GM19397 (cell line): ENCODE results near the gene ARHGAP26.
"Not testable (repeated sequence)": the region's sequence is repeated elsewhere in the genome, so short reads cannot be mapped to it uniquely, and the experiment has no call there.

Source experiments
- ATAC-seq: cut with Tn5 transposase; IDR thresholded peaks from one replicate; pipeline ENCODE4 v1.9.1; 2021; ENCODE audit warnings: mild to moderate bottlenecking, moderate library complexity; ENCODE audit not compliant: unreplicated experiment

Gene ARHGAP26

DNA sequence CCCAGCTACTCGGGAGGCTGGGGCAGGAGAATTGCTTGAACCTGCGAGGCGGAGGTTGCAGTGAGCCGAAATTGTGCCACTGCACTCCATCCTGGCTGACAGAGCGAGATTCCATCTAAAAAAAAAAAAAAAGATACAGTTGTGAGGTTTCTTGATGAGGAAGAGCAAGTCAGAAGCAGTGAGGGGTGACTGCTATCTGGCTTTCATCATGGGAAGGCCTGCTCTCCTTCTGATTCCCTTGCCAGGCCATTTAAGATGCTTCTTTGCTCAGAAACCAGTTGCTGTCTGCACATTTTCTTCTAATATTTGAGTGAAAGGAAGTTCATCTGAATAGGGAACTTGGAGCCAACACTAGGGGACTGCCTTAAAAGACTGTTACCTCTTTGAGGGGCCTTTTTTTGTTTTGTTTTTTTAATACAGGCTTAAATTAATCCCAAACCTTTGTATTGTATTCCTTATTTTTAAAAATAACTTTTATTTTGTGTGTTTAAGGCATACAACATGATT lies 201.9 kb downstream of the ARHGAP26 start:
- ATAC-seq = no peak

DNA sequence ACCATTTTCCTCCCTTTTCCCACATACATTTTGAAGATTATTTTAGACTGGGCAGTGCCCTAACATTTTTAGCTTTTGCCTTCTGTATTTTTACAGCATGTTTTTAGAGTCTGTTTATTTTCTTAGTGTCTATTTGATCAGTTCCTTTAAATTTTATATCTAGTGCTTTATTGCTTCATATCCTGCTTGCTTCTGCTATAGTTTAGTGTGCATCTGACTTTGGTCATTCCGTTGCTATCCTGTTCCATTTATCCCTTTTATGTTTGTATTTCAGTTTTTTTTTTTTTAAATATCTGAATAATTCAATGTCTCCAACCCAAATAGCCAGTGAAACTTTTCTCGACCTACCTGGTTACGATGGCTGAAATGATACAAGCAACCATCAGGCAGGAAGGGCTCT lies 203.8 kb downstream of the ARHGAP26 start:
- ATAC-seq = no peak

DNA sequence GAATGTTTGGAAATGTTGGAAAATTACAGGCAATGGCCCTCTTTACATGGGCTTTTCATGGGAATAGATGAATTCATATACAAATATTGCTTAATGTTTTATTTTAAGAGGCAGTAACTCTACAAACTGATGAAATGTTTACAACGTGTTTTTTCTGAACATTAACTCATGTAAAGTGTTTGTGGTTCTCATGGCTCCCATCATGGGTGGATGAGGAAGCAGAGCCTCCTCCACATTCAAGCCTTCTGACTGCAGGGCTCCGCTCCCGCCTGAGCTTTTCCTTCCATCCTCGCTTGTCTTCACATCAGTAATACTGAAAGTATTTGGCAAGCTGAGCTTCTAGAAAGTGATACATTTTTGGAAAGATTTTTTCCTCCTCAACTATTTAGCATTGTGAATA lies 204.2 kb downstream of the ARHGAP26 start:
- no peak for ATAC-seq

DNA sequence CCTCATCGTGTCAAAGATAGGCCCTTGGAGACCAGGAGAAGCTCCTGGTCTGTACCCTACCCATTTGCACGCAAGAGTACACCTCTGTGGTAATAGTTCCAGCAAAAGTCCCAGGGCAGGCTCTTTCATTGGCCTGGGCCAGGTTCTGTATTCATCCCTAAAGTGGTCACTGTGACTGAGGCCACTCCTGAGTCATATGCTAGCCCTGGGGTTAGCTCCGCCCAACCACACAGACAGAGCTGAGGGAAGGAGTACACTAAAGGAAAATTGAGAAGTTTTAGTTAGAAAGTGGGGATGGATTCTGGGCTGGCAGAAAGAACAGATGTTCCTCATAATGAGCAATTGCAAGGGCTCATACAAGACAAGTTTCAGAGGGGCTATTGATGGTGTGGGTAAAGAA lies 206.7 kb downstream of the ARHGAP26 start:
- ATAC-seq = no peak

DNA sequence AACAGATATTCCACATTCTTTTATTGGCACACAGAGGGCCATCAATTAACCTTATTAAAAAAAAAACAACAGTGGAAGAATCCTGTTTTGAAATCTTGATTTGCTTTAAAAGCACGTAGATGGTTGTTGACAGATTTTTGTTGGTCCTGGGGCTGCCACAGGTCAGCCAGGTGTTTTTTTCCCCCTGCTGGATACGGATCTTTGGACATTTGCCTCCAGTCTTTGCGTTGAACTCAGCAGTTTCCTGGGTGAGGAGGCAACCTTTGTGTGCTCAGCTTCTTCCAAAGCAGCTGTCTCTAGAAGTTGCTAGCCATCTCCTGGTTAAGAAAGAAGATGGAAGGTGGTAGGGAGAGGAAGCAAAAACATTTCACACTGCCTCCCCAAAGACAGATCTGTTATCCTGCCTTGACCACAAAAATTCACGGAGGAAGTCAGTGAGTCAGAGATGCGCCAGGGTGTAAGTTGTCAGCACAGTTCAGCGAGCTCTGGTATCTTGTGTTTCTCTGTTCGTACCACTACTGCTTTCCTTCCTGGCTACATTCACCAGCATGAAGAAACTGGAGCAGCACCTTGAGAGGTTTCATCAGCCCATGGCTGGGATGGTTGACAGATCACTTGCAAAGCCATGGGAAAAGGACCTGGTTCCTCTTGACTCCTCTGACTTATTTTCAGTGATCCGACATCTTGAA lies 207.3 kb downstream of the ARHGAP26 start:
- ATAC-seq = no peak

DNA sequence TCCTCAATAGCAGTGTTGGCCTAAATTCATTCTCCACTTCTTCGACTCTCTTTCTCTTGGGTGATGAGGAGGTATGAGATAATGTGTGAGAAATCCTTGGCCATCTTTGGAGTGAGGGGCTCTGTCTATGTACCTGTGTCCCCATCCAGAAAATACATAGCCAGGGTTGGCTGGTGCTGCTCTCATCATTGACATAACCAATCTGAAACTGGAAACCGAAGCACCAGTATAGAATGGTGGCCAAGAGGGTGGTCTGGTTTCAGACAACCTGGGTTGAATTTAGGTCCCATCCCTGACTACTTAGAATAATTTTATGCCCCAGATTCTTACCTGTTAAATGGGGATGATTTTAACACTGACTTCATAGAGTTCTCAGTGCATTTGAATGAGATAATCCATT lies 208.1 kb downstream of the ARHGAP26 start:
- no peak for ATAC-seq

DNA sequence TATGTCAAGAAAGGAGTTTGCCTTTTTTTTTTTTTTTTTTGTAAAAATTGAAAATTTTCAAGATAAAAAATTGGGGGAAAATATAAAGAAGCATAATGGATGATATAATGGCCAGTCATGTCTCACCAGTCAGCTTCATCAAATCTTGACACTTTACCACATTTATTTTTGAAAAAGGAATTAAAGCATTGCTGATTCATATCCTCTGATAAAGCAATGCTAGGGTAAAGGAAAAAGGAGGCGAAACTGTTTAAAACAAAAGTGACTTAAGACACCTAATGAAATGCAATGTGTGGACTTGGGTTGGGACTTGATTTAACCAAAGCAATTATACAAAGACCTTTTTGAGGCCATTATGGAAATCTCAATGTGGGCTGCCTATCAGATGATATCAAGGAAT lies 208.5 kb downstream of the ARHGAP26 start:
- ATAC-seq = no peak

DNA sequence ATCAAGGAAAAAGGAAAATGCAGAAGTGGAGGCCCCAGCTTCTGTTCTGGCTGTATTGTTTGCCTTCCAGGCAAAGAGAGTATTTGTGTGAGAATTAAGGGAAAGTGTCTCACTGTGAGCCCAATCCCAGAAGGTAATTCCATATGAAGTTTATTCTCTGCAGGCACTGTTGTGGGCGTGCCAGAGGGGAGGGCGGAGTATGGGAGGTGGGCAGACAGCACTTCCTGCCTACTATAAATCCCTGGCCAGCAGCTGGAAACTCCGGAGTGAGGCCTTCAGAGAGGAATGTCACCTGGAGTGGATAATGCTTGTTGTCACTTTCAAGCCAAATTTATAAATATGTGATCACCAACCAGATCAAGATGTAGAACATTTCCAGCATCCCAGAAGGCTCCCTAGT lies 209.5 kb downstream of the ARHGAP26 start:
- no peak for ATAC-seq

DNA sequence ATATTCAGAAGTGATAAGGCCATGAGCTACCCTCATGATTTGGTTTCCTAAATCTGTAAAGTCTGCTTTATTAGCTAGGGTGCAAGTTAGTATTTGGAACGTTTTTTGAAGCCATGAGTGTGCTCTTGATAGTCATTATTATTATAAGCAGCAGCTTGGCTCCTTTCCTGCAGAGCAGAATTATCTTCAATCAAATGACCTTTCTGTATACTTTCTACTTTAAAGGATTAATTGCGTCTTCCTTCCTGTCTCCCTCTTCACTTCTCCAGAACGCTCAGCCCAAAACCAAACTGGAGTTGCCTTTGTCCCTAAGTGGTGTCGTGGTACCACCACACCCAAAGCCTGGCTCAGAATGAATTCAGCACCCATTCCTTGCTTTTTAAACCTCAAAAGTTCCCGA lies 211.3 kb downstream of the ARHGAP26 start:
- ATAC-seq = no peak

DNA sequence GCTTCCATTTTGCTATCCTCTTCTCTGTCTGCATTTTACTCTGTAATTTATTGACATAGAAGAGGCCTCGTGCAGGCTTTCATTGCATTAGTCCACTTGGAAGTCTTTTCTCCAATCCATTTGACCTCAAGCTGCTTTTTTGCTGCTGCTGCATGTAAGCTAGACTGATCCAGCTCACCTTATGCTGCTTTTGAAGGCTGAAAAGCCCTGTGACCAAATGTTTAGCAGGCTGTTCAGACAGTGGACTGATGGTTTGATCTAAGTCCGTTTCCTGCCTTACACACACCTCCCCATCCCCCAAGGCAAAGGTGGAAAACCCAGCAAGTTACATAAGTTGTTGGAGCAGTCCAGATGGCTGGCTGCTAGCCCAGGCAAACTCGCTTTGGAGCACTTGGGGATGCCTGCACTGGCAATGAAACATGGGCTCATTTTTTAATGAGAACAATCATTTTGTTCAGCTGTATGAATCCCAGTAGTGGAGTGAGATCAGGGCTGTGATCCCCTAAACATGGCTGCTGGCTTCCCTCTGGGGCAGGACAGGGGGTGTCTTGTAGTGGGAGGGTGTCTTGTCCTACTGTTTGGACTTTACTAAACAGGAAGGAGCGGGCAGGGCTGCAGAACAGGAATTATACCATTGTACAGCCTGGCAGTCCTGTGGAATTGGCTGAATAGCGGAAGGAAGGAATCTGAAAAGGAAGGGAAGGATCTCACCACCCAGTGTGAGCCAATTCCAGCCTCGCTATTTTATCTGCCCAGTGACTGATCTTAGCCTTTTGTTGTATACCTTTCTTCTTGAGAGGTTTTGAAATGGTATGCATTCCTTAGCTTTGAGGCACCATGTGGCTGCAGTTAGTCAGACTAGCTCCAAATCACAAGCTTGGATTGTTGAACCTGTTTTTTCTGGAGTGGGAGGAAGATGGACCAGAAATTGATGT lies 212.0 kb downstream of the ARHGAP26 start:
- ATAC-seq = no peak

DNA sequence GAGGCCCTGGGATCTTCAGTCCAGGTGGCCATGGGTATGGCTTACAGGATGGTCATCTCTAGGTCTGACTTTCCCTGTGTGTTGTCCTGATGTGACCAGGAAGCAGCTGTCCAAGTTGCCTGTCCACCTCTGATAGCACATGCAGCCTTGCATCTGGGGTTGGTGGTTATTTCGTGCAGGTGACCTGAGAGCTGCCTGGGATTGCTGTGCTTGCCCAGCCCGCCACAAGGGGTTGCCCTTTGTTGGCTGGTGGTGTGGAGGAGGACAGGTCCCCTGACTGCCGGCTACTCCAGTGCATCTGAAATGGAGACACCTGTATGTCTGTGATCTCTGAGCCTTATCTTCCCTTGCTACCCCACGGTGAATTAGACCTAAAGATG lies 212.6 kb downstream of the ARHGAP26 start:
- ATAC-seq = peak; percentile 80

DNA sequence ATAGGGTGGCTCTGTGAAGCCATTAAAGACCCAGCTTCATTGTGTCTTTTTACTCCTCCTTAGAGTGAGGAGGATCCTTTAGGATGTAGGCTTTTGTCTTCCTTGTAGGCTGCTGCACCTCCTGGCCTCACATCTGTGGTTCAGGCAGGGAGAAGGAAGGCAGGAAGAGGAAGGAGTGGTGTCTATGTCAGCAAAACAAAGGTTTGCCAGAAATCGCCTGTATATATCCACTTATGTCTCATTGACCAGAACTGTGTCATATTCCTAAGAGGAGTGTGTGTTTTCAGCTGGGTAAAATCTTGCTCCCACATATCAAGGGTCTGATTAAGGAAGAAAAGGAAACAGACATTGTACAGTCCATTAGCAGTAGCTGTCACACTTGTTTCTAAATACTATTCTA lies 213.8 kb downstream of the ARHGAP26 start:
- ATAC-seq = no peak

DNA sequence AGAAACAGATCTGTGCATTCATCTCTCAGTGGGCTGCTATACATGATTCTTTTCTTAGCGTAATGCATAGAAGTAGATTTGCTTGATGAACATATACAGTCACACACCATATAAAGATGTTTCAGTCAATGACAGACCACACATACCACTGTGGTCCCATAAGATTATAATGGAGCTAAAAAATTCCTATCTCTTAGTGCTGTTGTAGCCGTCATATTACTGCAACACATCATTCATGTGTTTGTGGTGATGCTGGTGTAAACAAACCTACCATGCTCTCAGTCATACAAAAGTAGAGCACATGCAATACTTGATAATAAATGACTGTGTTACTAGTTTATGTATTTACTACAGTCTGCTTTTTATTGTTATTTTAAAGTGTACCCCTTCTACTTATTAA lies 214.3 kb downstream of the ARHGAP26 start:
- no peak for ATAC-seq

DNA sequence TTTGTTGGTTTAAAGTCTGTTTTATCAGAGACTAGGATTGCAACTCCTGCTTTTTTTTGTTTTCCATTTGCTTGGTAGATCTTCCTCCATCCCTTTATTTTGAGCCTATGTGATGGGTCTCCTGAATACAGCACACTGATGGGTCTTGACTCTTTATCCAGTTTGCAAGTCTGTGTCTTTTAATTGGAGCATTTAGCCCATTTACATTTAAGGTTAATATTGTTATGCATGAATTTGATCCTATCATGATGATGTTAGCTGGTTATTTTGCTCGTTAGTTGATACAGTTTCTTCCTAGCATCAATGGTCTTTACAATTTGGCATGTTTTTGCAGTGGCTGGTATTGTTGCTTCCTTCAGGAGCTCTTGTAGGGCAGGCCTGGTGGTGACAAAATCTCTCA lies 219.1 kb downstream of the ARHGAP26 start:
- ATAC-seq = not testable (repeated sequence)

DNA sequence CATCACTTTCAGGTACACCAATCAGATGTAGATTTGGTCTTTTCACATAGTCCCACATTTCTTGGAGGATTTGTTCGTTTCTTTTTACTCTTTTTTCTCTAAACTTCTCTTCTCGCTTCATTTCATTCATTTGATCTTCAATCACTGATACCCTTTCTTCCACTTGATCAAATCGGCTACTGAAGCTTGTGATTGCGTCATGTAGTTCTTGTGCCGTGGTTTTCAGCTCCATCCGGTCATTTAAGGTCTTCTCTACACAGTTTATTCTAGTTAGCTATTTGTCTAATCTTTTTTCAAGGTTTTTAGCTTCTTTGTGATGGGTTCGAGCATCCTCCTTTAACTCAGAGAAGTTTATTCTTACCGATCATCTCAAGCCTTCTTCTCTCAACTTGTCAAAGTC lies 219.9 kb downstream of the ARHGAP26 start:
- ATAC-seq = not testable (repeated sequence)

DNA sequence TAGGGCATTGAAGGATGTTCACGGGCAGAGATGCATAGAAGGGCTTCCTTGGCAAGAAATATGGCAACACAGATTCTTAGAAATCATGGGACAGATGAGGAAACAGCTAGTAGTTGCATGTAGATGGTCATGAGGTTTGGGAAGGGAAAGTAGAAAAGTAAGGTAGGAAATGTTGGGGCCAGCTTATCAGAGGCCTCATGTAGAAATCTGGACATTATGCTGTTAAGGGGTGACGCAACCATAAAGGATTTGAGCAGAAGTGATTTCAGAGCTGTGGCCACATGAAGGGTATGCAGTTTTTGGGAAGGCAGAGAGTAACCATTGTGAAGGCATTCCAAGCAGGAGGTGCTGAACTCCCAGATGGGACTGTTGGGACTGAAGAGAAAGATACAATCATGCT lies 224.0 kb downstream of the ARHGAP26 start:
- ATAC-seq = no peak

DNA sequence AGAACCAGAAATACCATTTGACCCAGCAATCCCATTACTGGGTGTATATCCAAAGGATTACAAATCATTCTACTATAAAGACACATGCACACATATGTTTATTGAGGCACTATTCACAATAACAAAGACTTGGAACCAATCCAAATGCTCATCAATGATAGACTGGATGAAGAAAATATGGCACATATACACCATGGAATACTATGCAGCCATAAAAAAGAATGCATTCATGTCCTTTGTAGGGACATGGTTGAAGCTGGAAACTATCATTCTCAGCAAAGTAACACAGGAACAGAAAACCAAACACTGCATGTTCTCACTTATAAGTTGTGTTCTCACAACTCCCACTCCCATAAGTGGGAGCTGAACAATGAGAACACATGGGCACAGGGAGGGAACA lies 225.4 kb downstream of the ARHGAP26 start:
- ATAC-seq = not testable (repeated sequence)

DNA sequence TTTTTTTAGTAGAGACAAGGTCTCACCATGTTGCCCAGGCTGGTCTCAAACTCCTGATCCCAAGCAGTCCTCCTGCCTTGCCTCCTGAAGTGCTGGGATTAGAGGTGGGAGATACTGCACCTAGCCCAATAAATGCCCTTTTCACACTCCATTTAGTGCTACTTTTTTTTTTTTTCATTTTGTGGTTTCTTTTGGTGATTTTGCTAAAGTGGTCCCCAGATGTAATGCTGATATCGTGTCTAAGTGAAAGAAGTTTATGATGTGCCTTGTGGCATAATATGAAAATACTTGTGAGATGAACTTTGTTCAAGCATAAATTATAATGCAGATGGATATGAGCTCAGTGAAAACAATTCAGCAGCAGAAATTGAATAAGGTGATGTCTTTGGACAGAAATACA lies 227.4 kb downstream of the ARHGAP26 start:
- ATAC-seq = no peak

DNA sequence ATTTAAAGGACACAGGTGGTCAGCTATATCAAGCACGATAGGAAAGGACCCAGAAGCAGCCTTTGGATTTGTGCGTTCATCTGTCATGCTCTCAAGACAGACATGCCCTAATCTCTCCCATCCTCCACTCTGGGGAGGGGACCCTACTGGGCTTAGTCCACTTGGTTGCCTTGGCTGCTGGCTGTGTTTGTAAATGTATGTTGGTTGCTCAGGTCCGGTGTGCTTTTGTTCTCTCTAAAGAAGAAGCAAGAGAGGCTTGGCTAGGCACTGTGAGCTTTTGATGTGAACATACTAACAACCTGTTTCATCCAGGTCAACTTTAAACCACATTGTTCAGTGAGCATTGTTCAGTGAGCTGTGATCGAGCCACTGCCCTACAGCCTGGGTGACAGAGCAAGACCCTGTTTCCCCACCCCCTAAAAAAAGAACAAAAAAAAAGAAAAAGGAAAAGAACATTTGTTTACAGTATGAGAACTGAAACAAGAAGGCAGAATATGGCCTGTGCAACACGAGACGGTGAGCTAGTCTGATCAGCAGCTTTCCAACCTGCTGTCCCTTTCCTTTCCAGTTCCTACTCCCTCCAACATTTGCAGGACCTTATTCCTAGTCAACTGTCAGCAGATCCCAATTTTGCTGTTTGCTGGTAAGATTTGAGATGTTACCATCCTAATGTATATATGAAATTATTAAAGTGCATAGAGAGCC lies 228.3 kb downstream of the ARHGAP26 start:
- ATAC-seq = peak; percentile 67

DNA sequence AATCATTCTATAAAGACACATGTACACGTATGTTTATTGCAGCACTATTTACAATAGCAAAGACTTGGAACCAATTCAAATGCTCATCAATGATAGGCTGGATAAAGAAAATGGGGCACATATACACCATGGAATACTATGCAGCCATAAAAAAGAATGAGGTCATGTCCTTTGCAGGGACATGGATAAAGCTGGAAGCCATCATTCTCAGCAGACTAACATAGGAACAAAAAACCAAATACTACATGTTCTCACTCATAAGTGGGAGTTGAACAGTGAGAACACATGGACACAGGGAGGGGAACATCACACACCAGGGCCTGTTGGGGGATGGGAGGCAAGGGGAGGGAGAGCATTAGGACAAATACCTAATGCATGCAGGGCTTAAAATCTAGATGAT lies 230.4 kb downstream of the ARHGAP26 start:
- ATAC-seq = not testable (repeated sequence)

DNA sequence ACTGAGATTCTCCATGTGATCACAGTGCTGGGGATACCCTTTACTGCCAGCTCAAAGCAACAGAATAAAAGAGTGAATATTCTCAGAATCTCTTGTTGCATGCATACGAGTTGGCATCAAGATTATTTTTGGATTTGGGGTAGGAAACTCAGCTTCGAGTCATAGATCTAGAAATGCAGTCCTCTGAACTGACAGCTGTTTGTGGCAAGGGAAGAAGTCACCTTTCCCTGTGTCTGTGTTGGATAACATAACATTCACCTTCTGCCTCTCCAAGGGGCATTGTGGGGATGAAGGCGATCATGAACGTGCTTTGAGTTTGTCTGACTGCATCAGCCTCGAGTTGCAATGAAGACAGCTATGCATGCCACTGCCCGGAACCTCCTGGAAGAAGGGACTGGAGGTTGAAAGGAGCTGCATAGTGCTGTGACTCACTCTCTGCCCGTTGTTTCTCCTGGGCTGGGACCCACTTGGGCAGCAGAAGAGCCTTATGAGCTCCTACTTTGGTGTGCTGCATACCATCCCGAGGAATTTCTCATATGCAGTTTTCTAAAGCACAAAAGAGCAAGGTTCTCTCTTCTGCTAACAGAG lies 231.7 kb downstream of the ARHGAP26 start:
- ATAC-seq = no peak
